Esophagus muscularis mucosa (tissue), 4 donors: ENCODE measurements around the gene SYNDIG1. TPM values are rescaled to one million over a fixed set of nuclear protein-coding genes. Genes with fewer than 3 reads are reported as not detected.

Experiments
- DNase-seq: peaks from one replicate; pipeline ENCODE4 v3.0.0-alpha.2; 2017; ENCODE audit errors: extremely low spot score
- H3K27ac ChIP-seq, 4 donors: fragments of 200-600 bp; sonication (generic); replicated peaks in 1 of 4; 1 replicate in 3 of 4; 2 replicates in 1 of 4; pipeline ENCODE4 v1.5.1; 2016 to 2019; ENCODE audit warnings: mild to moderate bottlenecking in 1 of 4
- H3K27me3 ChIP-seq, 4 donors: fragments of 200-600 bp; sonication (generic); one replicate each; pipeline versions ENCODE4 v1.5.1 to v1.6.0; 2016 to 2019
- H3K36me3 ChIP-seq, 4 donors: fragments of 200-600 bp; sonication (generic); one replicate each; pipeline ENCODE4 v1.5.1; 2016 to 2019
- H3K4me1 ChIP-seq, 4 donors: fragments of 200-600 bp; sonication (generic); one replicate each; pipeline ENCODE4 v1.5.1; 2016 to 2019
- H3K4me3 ChIP-seq, 4 donors: fragments of 200-600 bp; sonication (generic); 1 replicate in 2 of 4; 2 replicates in 2 of 4; pipeline ENCODE4 v1.5.1; 2016 to 2019; ENCODE audit warnings: mild to moderate bottlenecking in 4 of 4, moderate library complexity in 1 of 4
- H3K9me3 ChIP-seq, 4 donors: fragments of 200-600 bp; sonication (generic); 1 replicate in 3 of 4; 2 replicates in 1 of 4; pipeline ENCODE4 v1.5.1; 2016 to 2019
- EP300 ChIP-seq: sonication (generic); formaldehyde crosslinking; IDR thresholded peaks from one replicate; pipeline ENCODE4 v1.6.1; 2017; ENCODE audit warnings: antibody characterized with exemption
- POLR2A ChIP-seq: fragments of 450-650 bp; IDR thresholded peaks from one replicate; pipeline ENCODE4 v1.6.1; 2017; ENCODE audit warnings: antibody characterized with exemption, moderate library complexity, mild to moderate bottlenecking, low read depth
- POLR2AphosphoS5 ChIP-seq, 2 donors: sonication (generic); formaldehyde crosslinking; IDR thresholded peaks; one replicate each; pipeline ENCODE4 v1.6.1; 2017; ENCODE audit warnings: antibody characterized with exemption in 2 of 2
- WGBS: methylation state at CpG from one replicate; pipeline ENCODE4 v1.1.5; 2018; 5-methylcytosine and 5-hydroxymethylcytosine counted together
- intact Hi-C: fragments of 100-400 bp; cut with DNase I; formaldehyde crosslinking; loops from one replicate; pipeline ENCODE4 v1.15.1; 2023
- total RNA-seq, 4 donors: library from RNA; depleted of rRNA; stranded (reverse); fragments of >200 nt; gene quantifications; one replicate each; pipeline versions ENCODE4 v1.1.0 to v1.2.1, GENCODE V29; 2016
- TF ChIP-seq, protein P1 (sequence below), 3 experiments: fragments of 200-600 bp in 2 of 3; fragments of 450-650 bp in 1 of 3; sonication (generic) in 2 of 3; IDR thresholded peaks; one replicate each; pipeline ENCODE4 v1.5.1; 2017 to 2019; ENCODE audit warnings: antibody characterized with exemption in 3 of 3, mild to moderate bottlenecking in 2 of 3, moderate library complexity in 1 of 3

The SYNDIG1 gene
- total RNA-seq, 4 donors from 2014 or later = not detected

GRCh38 chr20:24705486-24705885 is 236.1 kb downstream of the SYNDIG1 start:
- H3K4me3 ChIP-seq = no peak overlapping the region
- TF ChIP-seq EP300 (no peak), POLR2AphosphoS5 (IDR thresholded peaks at IDR 0.05) (no peak), POLR2A (no peak)
- TF ChIP-seq, protein P1, sequence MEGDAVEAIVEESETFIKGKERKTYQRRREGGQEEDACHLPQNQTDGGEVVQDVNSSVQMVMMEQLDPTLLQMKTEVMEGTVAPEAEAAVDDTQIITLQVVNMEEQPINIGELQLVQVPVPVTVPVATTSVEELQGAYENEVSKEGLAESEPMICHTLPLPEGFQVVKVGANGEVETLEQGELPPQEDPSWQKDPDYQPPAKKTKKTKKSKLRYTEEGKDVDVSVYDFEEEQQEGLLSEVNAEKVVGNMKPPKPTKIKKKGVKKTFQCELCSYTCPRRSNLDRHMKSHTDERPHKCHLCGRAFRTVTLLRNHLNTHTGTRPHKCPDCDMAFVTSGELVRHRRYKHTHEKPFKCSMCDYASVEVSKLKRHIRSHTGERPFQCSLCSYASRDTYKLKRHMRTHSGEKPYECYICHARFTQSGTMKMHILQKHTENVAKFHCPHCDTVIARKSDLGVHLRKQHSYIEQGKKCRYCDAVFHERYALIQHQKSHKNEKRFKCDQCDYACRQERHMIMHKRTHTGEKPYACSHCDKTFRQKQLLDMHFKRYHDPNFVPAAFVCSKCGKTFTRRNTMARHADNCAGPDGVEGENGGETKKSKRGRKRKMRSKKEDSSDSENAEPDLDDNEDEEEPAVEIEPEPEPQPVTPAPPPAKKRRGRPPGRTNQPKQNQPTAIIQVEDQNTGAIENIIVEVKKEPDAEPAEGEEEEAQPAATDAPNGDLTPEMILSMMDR (IDR thresholded peaks at IDR 0.05) = no peak
- no peaks in the 10 kb centered on the region for H3K36me3 ChIP-seq
- H3K27me3 ChIP-seq = no peaks in the 10 kb centered on the region
- intact Hi-C loops = no loop called here
- WGBS = 73% methylated on average over 4 of the region's 4 CpGs
- no peak for DNase-seq
- no peaks in the 10 kb centered on the region for H3K4me1 ChIP-seq
- no peak overlapping the region for H3K27ac ChIP-seq
- no peaks in the 10 kb centered on the region for H3K9me3 ChIP-seq

DNA sequence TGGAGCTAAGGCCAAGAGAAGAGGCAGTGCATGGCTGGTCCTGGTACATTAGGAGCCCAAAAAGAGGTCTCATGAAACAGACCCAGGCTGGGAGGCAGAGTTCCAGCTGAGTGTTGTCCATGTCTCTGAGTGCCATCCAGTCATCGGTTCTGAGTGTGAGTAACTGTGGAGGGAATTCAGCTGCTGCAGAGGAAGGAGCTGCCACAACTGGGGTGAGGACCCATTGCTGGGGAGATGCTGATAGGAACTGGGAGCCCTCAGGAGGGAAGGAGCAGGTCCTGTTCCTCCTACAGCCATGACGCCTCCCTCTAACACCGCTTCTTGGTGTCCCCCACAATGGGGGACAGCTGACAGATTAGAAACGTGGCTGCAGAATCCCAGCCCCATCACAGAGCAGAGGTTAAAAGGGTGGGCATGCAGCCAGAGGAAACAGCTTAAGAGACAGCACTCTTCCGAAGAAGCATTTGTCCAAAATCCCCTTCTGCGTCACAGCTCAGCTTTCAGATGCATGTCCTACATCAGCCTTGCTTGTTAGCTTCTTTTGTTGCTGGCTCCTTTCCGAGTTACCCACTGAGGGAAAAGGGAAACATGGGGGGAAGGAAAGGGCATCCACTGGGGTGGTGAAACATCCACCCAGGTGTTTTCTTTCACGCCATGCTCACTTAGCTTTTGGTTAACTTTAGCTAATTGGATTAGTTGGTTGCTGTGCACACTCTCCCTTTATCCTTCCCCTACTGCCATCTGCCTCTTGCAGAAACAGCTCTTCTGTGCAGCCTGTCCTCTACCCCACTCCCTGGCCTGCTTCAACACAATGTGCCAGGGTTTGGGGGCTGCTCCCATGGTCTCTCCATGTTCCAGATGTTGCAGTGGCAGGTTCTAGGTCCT is 239.2 kb downstream of the SYNDIG1 start:
- no peaks in the 10 kb centered on the region for H3K27me3 ChIP-seq
- peaks cover 0 to 3% (median 0%) of the 10 kb centered on the region in 4 donors for H3K9me3 ChIP-seq
- no peak overlapping the region for H3K4me3 ChIP-seq
- no peaks in the 10 kb centered on the region for H3K36me3 ChIP-seq
- DNase-seq = peak; percentile 81
- intact Hi-C loops = no loop called here
- WGBS = 59% methylated on average over 8 of the region's 8 CpGs
- no peak overlapping the region for H3K27ac ChIP-seq
- H3K4me1 ChIP-seq = no peaks in the 10 kb centered on the region
- no peak for TF ChIP-seq EP300
- no peak for TF ChIP-seq POLR2A
- TF ChIP-seq, protein P1 (IDR thresholded peaks at IDR 0.05) = no peak
- TF ChIP-seq POLR2AphosphoS5 (IDR thresholded peaks at IDR 0.05) = no peak
